Measurements from ENCODE around the gene EXOSC3. TPM values are rescaled to one million over a fixed set of nuclear protein-coding genes. Genes with fewer than 3 reads are reported as not detected.

Gene EXOSC3
- total and polyA plus RNA-seq, 8 donors: 7.6 to 190 (median 25.3) TPM

GRCh38 chr9:37801959-37802711 is 17.3 kb upstream of the EXOSC3 start:
- WGBS, 5 donors: 41 to 50% (median 44%) methylated on average over 10 of the region's 10 CpGs
- Histone ChIP-seq H3K9me3 (no peaks in the 10 kb centered on the region), H3K4me1 (peaks cover 14 to 58% (median 40%) of the 10 kb centered on the region in 4 donors), H3K27me3 (no peaks in the 10 kb centered on the region), H3K27ac (peak overlapping the region in 2 of 5 donors; percentile 91 to 96), H3K36me3 (no peaks in the 10 kb centered on the region), H3K4me3 (peak overlapping the region; percentile 90 to 98 (median 96))
- TF ChIP-seq POLR2A (IDR thresholded peaks at IDR 0.05): no peak
- TF ChIP-seq EP300 (IDR thresholded peaks at IDR 0.05): no peak
- TF ChIP-seq, protein P1, sequence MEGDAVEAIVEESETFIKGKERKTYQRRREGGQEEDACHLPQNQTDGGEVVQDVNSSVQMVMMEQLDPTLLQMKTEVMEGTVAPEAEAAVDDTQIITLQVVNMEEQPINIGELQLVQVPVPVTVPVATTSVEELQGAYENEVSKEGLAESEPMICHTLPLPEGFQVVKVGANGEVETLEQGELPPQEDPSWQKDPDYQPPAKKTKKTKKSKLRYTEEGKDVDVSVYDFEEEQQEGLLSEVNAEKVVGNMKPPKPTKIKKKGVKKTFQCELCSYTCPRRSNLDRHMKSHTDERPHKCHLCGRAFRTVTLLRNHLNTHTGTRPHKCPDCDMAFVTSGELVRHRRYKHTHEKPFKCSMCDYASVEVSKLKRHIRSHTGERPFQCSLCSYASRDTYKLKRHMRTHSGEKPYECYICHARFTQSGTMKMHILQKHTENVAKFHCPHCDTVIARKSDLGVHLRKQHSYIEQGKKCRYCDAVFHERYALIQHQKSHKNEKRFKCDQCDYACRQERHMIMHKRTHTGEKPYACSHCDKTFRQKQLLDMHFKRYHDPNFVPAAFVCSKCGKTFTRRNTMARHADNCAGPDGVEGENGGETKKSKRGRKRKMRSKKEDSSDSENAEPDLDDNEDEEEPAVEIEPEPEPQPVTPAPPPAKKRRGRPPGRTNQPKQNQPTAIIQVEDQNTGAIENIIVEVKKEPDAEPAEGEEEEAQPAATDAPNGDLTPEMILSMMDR (IDR thresholded peaks at IDR 0.05): no peak
- TF ChIP-seq POLR2AphosphoS5 (IDR thresholded peaks at IDR 0.05): no peak
- DNase-seq: no peak
- intact Hi-C loops (cut with DNase I; ENCODE audit: low total_unique reads): no loop called here

GRCh38 chr9:37801287-37801850 is 16.5 kb upstream of the EXOSC3 start:
- peak; percentile 37 to 72 for DNase-seq
- intact Hi-C loops (cut with DNase I; ENCODE audit: low total_unique reads): no loop called here
- Histone ChIP-seq H3K4me1 (peaks cover 14 to 53% (median 40%) of the 10 kb centered on the region in 4 donors), H3K36me3 (peaks cover 0 to 3% (median 0%) of the 10 kb centered on the region in 4 donors), H3K9me3 (no peaks in the 10 kb centered on the region), H3K4me3 (peak overlapping the region; percentile 90 to 98 (median 96)), H3K27me3 (no peaks in the 10 kb centered on the region), H3K27ac (peak overlapping the region; percentile 89 to 96 (median 91))
- TF ChIP-seq, protein P1 (IDR thresholded peaks at IDR 0.05): no peak
- TF ChIP-seq POLR2AphosphoS5 (IDR thresholded peaks at IDR 0.05) (no peak), POLR2A (IDR thresholded peaks at IDR 0.05) (no peak), EP300 (IDR thresholded peaks at IDR 0.05) (no peak)
- WGBS, 5 donors: 0 to 5% (median 1%) methylated on average over 11 to 45 of the region's 45 CpGs

DNA sequence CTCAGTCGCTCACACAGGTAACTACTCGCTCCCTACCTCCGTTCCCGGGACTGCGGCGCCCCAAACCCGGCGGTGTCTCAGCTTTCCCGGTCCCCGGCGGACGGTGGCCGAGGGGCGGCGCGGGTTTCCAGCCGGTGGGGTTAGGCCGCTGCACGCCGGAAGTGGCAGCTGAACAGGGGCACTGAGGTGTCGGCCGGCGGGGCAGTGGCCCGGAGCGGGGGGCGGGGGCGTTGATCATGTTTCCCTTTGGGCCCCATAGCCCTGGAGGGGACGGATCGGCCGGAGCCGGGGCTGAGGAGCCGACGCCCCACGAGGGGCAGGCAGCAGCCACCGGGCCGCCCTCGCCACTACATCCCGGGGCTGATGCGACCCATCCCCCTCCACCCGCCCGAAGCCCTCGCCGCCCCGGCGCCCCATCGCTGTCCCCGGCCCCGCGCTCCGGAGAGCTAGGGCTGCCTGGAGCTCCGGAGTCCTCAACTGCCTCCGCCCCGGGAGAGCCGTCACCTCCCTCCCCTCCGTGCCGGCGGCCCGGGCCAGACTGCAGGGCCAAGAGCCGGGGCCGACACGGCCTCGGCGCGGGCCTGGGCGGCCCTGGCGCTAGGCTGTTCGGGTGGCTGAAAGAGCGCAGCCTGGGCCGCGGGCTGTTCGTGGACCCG is 15.9 kb upstream of the EXOSC3 start, which contains the start of gene DCAF10:
Gene DCAF10 (plus strand): TSS at position 167 of the 656 bp plus-strand sequence. CDS start 70 bp downstream, at position 237.
- peaks cover 14 to 50% (median 37%) of the 10 kb centered on the region in 4 donors for H3K4me1 ChIP-seq
- no peaks in the 10 kb centered on the region for H3K9me3 ChIP-seq
- peak within 1 kb of the TSS; percentile 90 to 98 (median 96) for H3K4me3 ChIP-seq
- DNase-seq: peak; percentile 90 to 95
- H3K27ac ChIP-seq: peak within 1 kb of the TSS; percentile 89 to 96 (median 91)
- intact Hi-C loops (cut with DNase I; ENCODE audit: low total_unique reads): no loop called here
- no peaks in the 10 kb centered on the region for H3K27me3 ChIP-seq
- TF ChIP-seq POLR2A (IDR thresholded peaks at IDR 0.05) (peak in 1 of 4 donors; percentile 50), EP300 (IDR thresholded peaks at IDR 0.05) (no peak), POLR2AphosphoS5 (IDR thresholded peaks at IDR 0.05) (peak; percentile 71 to 97 (median 82))
- TF ChIP-seq, protein P1 (IDR thresholded peaks at IDR 0.05): peak in 1 of 7 experiments; percentile 20
- H3K36me3 ChIP-seq: peaks cover 0 to 3% (median 0%) of the 10 kb centered on the region in 4 donors
- WGBS, 5 donors: 0 to 2% (median 0%) methylated on average over 1 to 71 of the region's 72 CpGs

GRCh38 chr9:37798677-37799076 is 13.8 kb upstream of the EXOSC3 start:
- H3K36me3 ChIP-seq: peaks cover 0 to 3% (median 0%) of the 10 kb centered on the region in 4 donors
- no peak overlapping the region for H3K27ac ChIP-seq
- H3K27me3 ChIP-seq: no peaks in the 10 kb centered on the region
- DNase-seq: no peak
- 67 to 84% (median 74%) methylated on average over 1 of the region's 1 CpG for WGBS, 5 donors
- intact Hi-C loops (cut with DNase I; ENCODE audit: low total_unique reads): no loop called here
- H3K4me1 ChIP-seq: peaks cover 14 to 34% (median 29%) of the 10 kb centered on the region in 4 donors
- no peak for TF ChIP-seq POLR2A (IDR thresholded peaks at IDR 0.05)
- TF ChIP-seq, protein P1 (IDR thresholded peaks at IDR 0.05): no peak
- no peak for TF ChIP-seq POLR2AphosphoS5 (IDR thresholded peaks at IDR 0.05)
- TF ChIP-seq EP300 (IDR thresholded peaks at IDR 0.05): no peak
- no peak overlapping the region for H3K4me3 ChIP-seq
- no peaks in the 10 kb centered on the region for H3K9me3 ChIP-seq
